Placental pericyte (primary cell): ENCODE measurements around the gene RBM43. TPM values are rescaled to one million over a fixed set of nuclear protein-coding genes. Genes with fewer than 3 reads are reported as not detected.

Experiments used
- total RNA-seq: library from RNA; depleted of rRNA; stranded (reverse); fragments of >200 nt; gene quantifications from 2 replicates; pipeline ENCODE4 v1.2.3, GENCODE V29; 2012

RBM43 gene
- 3.0 and 3.7 TPM in 2 replicates for total RNA-seq

DNA sequence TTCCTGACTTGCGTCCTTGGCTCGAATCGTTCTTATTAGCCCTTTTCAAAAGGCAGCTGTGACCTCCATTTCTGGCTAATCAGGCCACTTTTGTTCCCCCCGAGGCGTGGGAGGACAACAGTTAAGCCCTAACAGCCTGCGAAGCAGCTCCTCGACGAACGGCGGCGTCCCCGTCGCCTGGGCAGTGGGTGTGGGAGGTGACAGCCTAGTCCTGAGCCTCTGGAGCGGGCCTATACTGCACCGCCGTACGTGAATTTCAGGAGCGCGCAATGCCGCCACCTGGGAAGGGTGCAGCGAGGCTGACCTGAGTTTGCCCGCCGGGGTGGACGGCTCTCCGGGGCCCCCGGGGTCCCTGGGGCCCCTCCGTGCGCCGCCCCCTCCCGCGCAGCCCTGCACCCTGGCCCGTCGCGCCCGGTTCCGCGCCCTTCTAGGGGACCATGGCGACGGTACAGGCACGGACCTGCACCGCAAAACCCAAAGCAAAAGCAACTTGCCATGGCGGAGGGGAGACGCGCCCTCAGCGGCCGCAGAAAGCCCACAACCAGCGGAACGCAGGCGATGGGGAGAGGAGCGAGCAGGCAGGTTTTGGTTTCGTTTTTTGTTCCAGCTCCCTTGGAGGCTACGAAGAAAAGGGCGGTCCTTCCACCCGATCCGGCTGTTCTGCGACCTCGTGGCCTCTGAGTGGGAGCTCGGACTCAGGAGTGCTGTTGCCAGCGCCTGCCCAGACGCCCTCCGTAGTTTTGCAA is at the start of gene RBM43:
Gene RBM43, minus strand, starts transcription at position 633 of the 746 bp plus-strand sequence. Its CDS starts 136 bp downstream, at position 497.

Other genes starting within 250 kb of the RBM43 start
- gene NMI, start 27.8 kb upstream of the RBM43 start, total RNA-seq: 12.9 and 17.1 TPM in 2 replicates
- gene TNFAIP6, start 95.7 kb upstream of the RBM43 start, total RNA-seq: 38.1 and 44.2 TPM in 2 replicates
- 32.4 and 50.7 TPM in 2 replicates for gene RIF1, start 148.0 kb upstream of the RBM43 start, total RNA-seq